Body of pancreas (tissue), 4 donors: ENCODE data around the gene DTD2. TPM values are rescaled to one million over a fixed set of nuclear protein-coding genes. Genes with fewer than 3 reads are reported as not detected.

Experiments
- ATAC-seq: fragments of 150-250 bp; one replicate; pipeline ENCODE4 v1.9.1; 2016
- DNase-seq, 4 donors: peaks; one replicate each; pipeline ENCODE4 v3.0.0-alpha.2; 2019
- H3K27ac ChIP-seq, 4 donors: fragments of 200-600 bp; sonication (generic); 1 replicate in 3 of 4; 2 replicates in 1 of 4; pipeline versions ENCODE4 v1.5.1 to v1.6.1; 2016 to 2019; ENCODE audit warnings: mild to moderate bottlenecking in 1 of 4, mixed read lengths in 1 of 4, moderate library complexity in 1 of 4
- H3K27me3 ChIP-seq, 2 donors: fragments of 200-600 bp; sonication (generic); one replicate each; pipeline ENCODE4 v1.6.0; 2016; ENCODE audit warnings: mild to moderate bottlenecking in 1 of 2
- H3K36me3 ChIP-seq, 2 donors: fragments of 200-600 bp; sonication (generic); replicated peaks in 1 of 2; 2 replicates each; pipeline ENCODE4 v1.5.1; 2016; ENCODE audit warnings: low read depth in 2 of 2; ENCODE audit not compliant: insufficient read depth in 1 of 2
- H3K4me1 ChIP-seq: fragments of 200-600 bp; sonication (generic); one replicate; pipeline ENCODE4 v1.6.0; 2016
- H3K4me3 ChIP-seq, 2 donors: fragments of 200-600 bp; sonication (generic); 1 replicate in 1 of 2; 2 replicates in 1 of 2; pipeline ENCODE4 v1.5.1; 2016 to 2019
- H3K9me3 ChIP-seq, 3 donors: fragments of 200-600 bp; sonication (generic); 1 replicate in 2 of 3; 2 replicates in 1 of 3; pipeline ENCODE4 v1.5.1; 2016
- CTCF ChIP-seq, 7 experiments: fragments of 450-650 bp in 4 of 7; fragments of 200-600 bp in 3 of 7; sonication (generic) in 3 of 7; IDR thresholded peaks; one replicate each; pipeline ENCODE4 v1.5.1; 2016 to 2019; ENCODE audit warnings: antibody characterized with exemption in 7 of 7
- POLR2A ChIP-seq, 3 donors: fragments of 450-650 bp; IDR thresholded peaks; one replicate each; pipeline ENCODE4 v1.6.1; 2016; ENCODE audit warnings: antibody characterized with exemption in 3 of 3, mild to moderate bottlenecking in 2 of 3
- WGBS, 2 donors: methylation state at CpG; one replicate each; pipeline ENCODE4 v1.1.5; 2017; 5-methylcytosine and 5-hydroxymethylcytosine counted together
- intact Hi-C: fragments of 100-400 bp; cut with DNase I; formaldehyde crosslinking; loops from one replicate; pipeline ENCODE4 v1.15.1; 2023
- total RNA-seq, 2 donors: library from RNA; depleted of rRNA; stranded (reverse); fragments of >200 nt; gene quantifications; one replicate each; pipeline ENCODE4 v1.1.0, GENCODE V29; 2016

DTD2 gene
- total RNA-seq, 2 donors from 2014 or later, result 20.4 to 22.3 TPM

GRCh38 chr14:31461545-31461944, 4.2 kb upstream of the DTD2 start:
- TF ChIP-seq POLR2A (IDR thresholded peaks at IDR 0.05) (no peak), CTCF (IDR thresholded peaks at IDR 0.05) (no peak)
- no peak for DNase-seq
- H3K9me3 ChIP-seq, result no peaks in the 10 kb centered on the region
- no peak overlapping the region for H3K4me3 ChIP-seq
- WGBS, 2 donors, result 81 to 82% methylated on average over 3 of the region's 3 CpGs
- ATAC-seq, result no peak
- H3K4me1 ChIP-seq, result peaks cover 6% of the 10 kb centered on the region
- no peak overlapping the region for H3K27ac ChIP-seq
- H3K27me3 ChIP-seq, result no peaks in the 10 kb centered on the region
- intact Hi-C loops, result no loop called here
- H3K36me3 ChIP-seq, result no peaks in the 10 kb centered on the region

- Histone ChIP-seq H3K9me3 (no peaks in the 10 kb centered on the region), H3K27ac (peak overlapping the region; percentile 11 to 94 (median 86)), H3K4me3 (no peak overlapping the region), H3K36me3 (no peaks in the 10 kb centered on the region), H3K4me1 (peaks cover 18% of the 10 kb centered on the region), H3K27me3 (no peaks in the 10 kb centered on the region)
- no peak for TF ChIP-seq POLR2A (IDR thresholded peaks at IDR 0.05)
- peak in 1 of 7 experiments; percentile 6 for TF ChIP-seq CTCF (IDR thresholded peaks at IDR 0.05)
- DNase-seq (no peak), ATAC-seq (no peak)
- intact Hi-C loops, result no loop called here
- WGBS, 2 donors, result 33 to 36% methylated on average over 11 of the region's 11 CpGs
Measured at GRCh38 chr14:31457665-31458659, 656 bp upstream of the DTD2 start.

GRCh38 chr14:31449971-31450610, 7.2 kb downstream of the DTD2 start:
- Histone ChIP-seq H3K36me3 (peaks cover 0 to 3% of the 10 kb centered on the region in 2 donors), H3K4me1 (peaks cover 13% of the 10 kb centered on the region), H3K9me3 (no peaks in the 10 kb centered on the region), H3K27ac (no peak overlapping the region), H3K27me3 (no peaks in the 10 kb centered on the region), H3K4me3 (no peak overlapping the region)
- ATAC-seq (peak; percentile 75), DNase-seq (no peak)
- intact Hi-C loops, result no loop called here
- 9 to 16% methylated on average over 2 of the region's 2 CpGs for WGBS, 2 donors
- TF ChIP-seq CTCF (IDR thresholded peaks at IDR 0.05) (peak in 6 of 7 experiments; percentile 43 to 58 (median 56)), POLR2A (IDR thresholded peaks at IDR 0.05) (no peak)

GRCh38 chr14:31449136-31449535, 8.2 kb downstream of the DTD2 start:
- Histone ChIP-seq H3K4me3 (no peak overlapping the region), H3K36me3 (peaks cover 0 to 3% of the 10 kb centered on the region in 2 donors), H3K4me1 (peaks cover 5% of the 10 kb centered on the region), H3K27me3 (no peaks in the 10 kb centered on the region), H3K9me3 (no peaks in the 10 kb centered on the region), H3K27ac (no peak overlapping the region)
- WGBS, 2 donors, result 79 to 81% methylated on average over 8 of the region's 8 CpGs
- intact Hi-C loops, result no loop called here
- DNase-seq, result no peak
- TF ChIP-seq POLR2A (IDR thresholded peaks at IDR 0.05), result no peak
- no peak for TF ChIP-seq CTCF (IDR thresholded peaks at IDR 0.05)
- ATAC-seq, result no peak
